ENCODE data around the gene FAM171A1. TPM values are rescaled to one million over a fixed set of nuclear protein-coding genes. Genes with fewer than 3 reads are reported as not detected.
"Not testable (repeated sequence)": the region's sequence is repeated elsewhere in the genome, so short reads cannot be mapped to it uniquely, and the experiment has no call there.

FAM171A1 gene
- total and polyA plus RNA-seq, 7 experiments from 2014 or later: 3.2 to 14.5 (median 7.2) TPM

DNA sequence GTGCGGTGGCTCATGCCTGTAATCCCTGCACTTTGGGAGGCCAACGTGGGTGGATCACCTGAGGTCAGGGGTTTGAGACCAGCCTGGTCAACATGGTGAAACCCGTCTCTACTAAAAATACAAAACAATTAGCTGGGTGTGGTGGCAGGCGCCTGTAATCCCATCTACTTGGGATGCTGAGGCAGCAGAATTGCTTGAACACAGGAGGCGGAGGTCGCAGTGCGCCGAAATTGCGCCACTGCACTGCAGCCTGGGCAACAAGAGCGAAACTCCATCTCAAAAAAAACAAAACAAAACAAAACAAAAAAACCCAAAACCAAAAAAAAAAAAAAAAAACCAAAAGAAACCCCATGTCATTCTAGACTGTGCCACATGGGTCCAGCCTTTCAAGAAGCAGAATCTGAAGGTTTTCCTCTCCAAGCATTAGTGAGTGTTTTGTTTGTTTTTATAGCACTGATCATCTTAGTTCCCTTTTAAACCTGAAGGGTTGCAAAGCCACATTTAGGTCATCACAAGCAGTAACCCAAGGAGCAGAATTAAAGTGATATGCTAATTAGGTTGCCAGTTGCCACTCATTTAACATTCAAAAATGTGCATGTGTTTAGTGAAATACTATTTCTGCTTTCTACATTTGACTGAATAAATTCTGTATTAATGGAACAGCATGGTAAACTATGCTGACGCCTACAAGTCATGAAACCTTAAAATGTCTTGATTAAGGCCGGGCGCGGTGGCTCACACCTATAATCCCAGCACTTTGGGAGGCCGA lies 68.7 kb downstream of the FAM171A1 start:
- H3K27me3 ChIP-seq (ENCODE audit: control insufficient read depth in 2 of 2, insufficient read depth in 2 of 2, low read length in 2 of 2); POLR2A ChIA-PET; intact Hi-C loops (cut with micrococcal nuclease); H3K4me3 ChIP-seq (ENCODE audit: low read length); CTCF ChIA-PET; H3K36me3 Mint-ChIP-seq; H3K27ac ChIP-seq (ENCODE audit: low read depth, low read length); ATAC-seq; H3K4me1 Mint-ChIP-seq; H3K27me3 Mint-ChIP-seq; H3K36me3 ChIP-seq (ENCODE audit: control insufficient read depth in 2 of 3, insufficient read depth in 3 of 3, low read length in 3 of 3); H3K4me1 ChIP-seq (ENCODE audit: control insufficient read depth in 2 of 2, insufficient read depth in 2 of 2, low read length in 2 of 2); H3K27ac Mint-ChIP-seq; H3K9me3 ChIP-seq (ENCODE audit: control insufficient read depth in 2 of 3, low read length in 3 of 3); H3K4me3 Mint-ChIP-seq; DNase-seq; H3K9me3 Mint-ChIP-seq: not testable (repeated sequence)

GRCh38 chr10:15300697-15301096 lies 70.4 kb downstream of the FAM171A1 start:
- Mint-ChIP-seq H3K9me3 (peaks cover 0 to 4% (median 0%) of the 10 kb centered on the region in 11 donors), H3K4me3 (no peak overlapping the region), H3K4me1 (no peaks in the 10 kb centered on the region), H3K27me3 (peaks cover 0 to 9% (median 0%) of the 10 kb centered on the region in 5 donors), H3K36me3 (peaks cover 0 to 3% (median 0%) of the 10 kb centered on the region in 5 donors), H3K27ac (no peak overlapping the region)
- intact Hi-C loops (cut with micrococcal nuclease): no loop called here
- ChIA-PET CTCF (interaction anchor here (0.6 kb wide), 1 partner anchor 154 kb away, joined by 6 read pairs; no protein-coding TSS in a partner anchor), POLR2A (no interaction called here)
- H3K27me3 ChIP-seq (ENCODE audit: control insufficient read depth in 2 of 2, insufficient read depth in 2 of 2, low read length in 2 of 2): no peaks in the 10 kb centered on the region
- no peak for ATAC-seq
- H3K4me1 ChIP-seq (ENCODE audit: control insufficient read depth in 2 of 2, insufficient read depth in 2 of 2, low read length in 2 of 2): no peaks in the 10 kb centered on the region
- DNase-seq: no peak
- no peak overlapping the region for H3K27ac ChIP-seq (ENCODE audit: low read depth, low read length)
- no peaks in the 10 kb centered on the region for H3K36me3 ChIP-seq (ENCODE audit: control insufficient read depth in 2 of 3, insufficient read depth in 3 of 3, low read length in 3 of 3)
- no peaks in the 10 kb centered on the region for H3K9me3 ChIP-seq (ENCODE audit: control insufficient read depth in 2 of 3, low read length in 3 of 3)
- no peak overlapping the region for H3K4me3 ChIP-seq (ENCODE audit: low read length)

DNA sequence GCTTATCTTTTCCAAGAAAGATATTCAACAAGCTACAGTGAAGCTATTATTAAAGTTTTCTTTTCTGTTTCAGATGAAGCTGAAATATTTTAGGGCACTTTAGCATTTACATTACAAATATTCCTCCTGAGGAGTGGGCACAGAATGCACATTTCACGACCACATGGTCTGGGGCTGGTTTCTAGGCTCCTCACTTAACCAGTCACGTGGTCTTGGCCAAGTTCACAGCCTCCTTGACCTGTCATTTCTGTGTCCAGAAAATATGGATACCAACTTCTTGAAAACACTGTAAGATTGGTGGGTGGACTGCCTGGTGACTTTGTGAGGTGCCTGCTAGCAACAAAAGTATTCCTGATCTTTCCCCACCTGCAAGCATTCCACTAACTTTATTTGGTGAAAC lies 70.9 kb downstream of the FAM171A1 start:
- ChIA-PET POLR2A (no interaction called here), CTCF (interaction anchor here (0.7 kb wide), 1 partner anchor 136 kb away, joined by 3 read pairs; no protein-coding TSS in a partner anchor)
- DNase-seq (no peak), ATAC-seq (no peak)
- Histone ChIP-seq H3K9me3 (ENCODE audit: control insufficient read depth in 2 of 3, low read length in 3 of 3) (no peaks in the 10 kb centered on the region), H3K4me1 (ENCODE audit: control insufficient read depth in 2 of 2, insufficient read depth in 2 of 2, low read length in 2 of 2) (no peaks in the 10 kb centered on the region), H3K4me3 (ENCODE audit: low read length) (no peak overlapping the region), H3K27me3 (ENCODE audit: control insufficient read depth in 2 of 2, insufficient read depth in 2 of 2, low read length in 2 of 2) (no peaks in the 10 kb centered on the region), H3K36me3 (ENCODE audit: control insufficient read depth in 2 of 3, insufficient read depth in 3 of 3, low read length in 3 of 3) (no peaks in the 10 kb centered on the region), H3K27ac (ENCODE audit: low read depth, low read length) (no peak overlapping the region)
- Mint-ChIP-seq H3K4me3 (no peak overlapping the region), H3K9me3 (peaks cover 0 to 4% (median 0%) of the 10 kb centered on the region in 11 donors), H3K36me3 (peaks cover 0 to 3% (median 0%) of the 10 kb centered on the region in 5 donors), H3K27ac (no peak overlapping the region), H3K4me1 (peaks cover 0 to 5% (median 0%) of the 10 kb centered on the region in 7 donors), H3K27me3 (peaks cover 0 to 14% (median 0%) of the 10 kb centered on the region in 5 donors)
- intact Hi-C loops (cut with micrococcal nuclease): no loop called here

GRCh38 chr10:15296701-15297100 lies 74.4 kb downstream of the FAM171A1 start:
- Histone ChIP-seq H3K9me3 (ENCODE audit: control insufficient read depth in 2 of 3, low read length in 3 of 3) (no peaks in the 10 kb centered on the region), H3K4me1 (ENCODE audit: control insufficient read depth in 2 of 2, insufficient read depth in 2 of 2, low read length in 2 of 2) (no peaks in the 10 kb centered on the region), H3K36me3 (ENCODE audit: control insufficient read depth in 2 of 3, insufficient read depth in 3 of 3, low read length in 3 of 3) (no peaks in the 10 kb centered on the region), H3K27ac (ENCODE audit: low read depth, low read length) (no peak overlapping the region), H3K4me3 (ENCODE audit: low read length) (no peak overlapping the region), H3K27me3 (ENCODE audit: control insufficient read depth in 2 of 2, insufficient read depth in 2 of 2, low read length in 2 of 2) (no peaks in the 10 kb centered on the region)
- DNase-seq (no peak), ATAC-seq (no peak)
- peaks cover 0 to 24% (median 0%) of the 10 kb centered on the region in 5 donors for H3K27me3 Mint-ChIP-seq
- intact Hi-C loops (cut with micrococcal nuclease): no loop called here
- H3K4me1 Mint-ChIP-seq: peaks cover 0 to 5% (median 0%) of the 10 kb centered on the region in 7 donors
- peaks cover 0 to 4% (median 0%) of the 10 kb centered on the region in 11 donors for H3K9me3 Mint-ChIP-seq
- no peak overlapping the region for H3K27ac Mint-ChIP-seq
- ChIA-PET CTCF (no interaction called here), POLR2A (no interaction called here)
- no peak overlapping the region for H3K4me3 Mint-ChIP-seq
- H3K36me3 Mint-ChIP-seq: peaks cover 0 to 3% (median 0%) of the 10 kb centered on the region in 5 donors

DNA sequence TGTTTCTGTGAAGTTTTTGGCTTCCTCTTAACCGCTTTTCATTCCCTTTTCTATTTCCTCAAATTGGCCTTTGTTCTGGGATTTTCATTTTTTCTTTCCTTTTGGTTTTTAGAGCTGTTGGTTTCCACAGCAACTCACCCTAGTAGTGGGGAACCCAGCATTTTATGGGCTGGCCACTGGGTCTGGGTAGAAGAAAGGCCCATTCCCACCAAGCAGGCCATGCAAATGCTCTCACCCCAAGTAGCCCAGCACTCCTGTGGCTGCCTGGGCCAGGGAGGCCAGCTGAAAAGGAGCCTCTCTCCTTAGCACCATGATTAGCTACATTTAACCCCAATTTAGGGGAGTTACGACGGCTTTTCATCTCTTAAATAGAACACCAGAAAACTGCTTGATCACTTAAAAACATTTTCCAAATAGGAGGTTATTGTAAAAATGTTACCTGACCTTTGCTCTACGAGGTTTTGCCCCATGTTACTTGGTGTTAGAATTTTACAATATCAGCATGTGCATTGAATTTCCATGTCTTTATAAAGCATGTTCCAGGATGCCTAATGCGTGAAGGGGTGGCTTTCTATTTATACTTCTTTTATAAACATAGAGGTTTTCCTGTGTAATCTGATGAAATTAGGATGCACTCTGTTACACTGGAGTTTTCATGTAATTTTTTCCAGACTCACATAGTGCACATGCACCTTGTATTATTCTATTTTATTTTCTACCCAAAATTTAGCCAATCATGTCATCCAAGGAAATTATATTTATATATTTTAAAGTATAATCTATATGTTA lies 75.4 kb downstream of the FAM171A1 start:
- Histone ChIP-seq H3K27me3 (ENCODE audit: control insufficient read depth in 2 of 2, insufficient read depth in 2 of 2, low read length in 2 of 2) (no peaks in the 10 kb centered on the region), H3K9me3 (ENCODE audit: control insufficient read depth in 2 of 3, low read length in 3 of 3) (no peaks in the 10 kb centered on the region), H3K4me1 (ENCODE audit: control insufficient read depth in 2 of 2, insufficient read depth in 2 of 2, low read length in 2 of 2) (no peaks in the 10 kb centered on the region), H3K36me3 (ENCODE audit: control insufficient read depth in 2 of 3, insufficient read depth in 3 of 3, low read length in 3 of 3) (no peaks in the 10 kb centered on the region), H3K27ac (ENCODE audit: low read depth, low read length) (no peak overlapping the region), H3K4me3 (ENCODE audit: low read length) (no peak overlapping the region)
- H3K4me1 Mint-ChIP-seq: peaks cover 0 to 5% (median 0%) of the 10 kb centered on the region in 7 donors
- no peak overlapping the region for H3K27ac Mint-ChIP-seq
- ChIA-PET CTCF (no interaction called here), POLR2A (no interaction called here)
- intact Hi-C loops (cut with micrococcal nuclease): no loop called here
- H3K4me3 Mint-ChIP-seq: no peak overlapping the region
- H3K9me3 Mint-ChIP-seq: peaks cover 0 to 4% (median 0%) of the 10 kb centered on the region in 11 donors
- peaks cover 0 to 24% (median 0%) of the 10 kb centered on the region in 5 donors for H3K27me3 Mint-ChIP-seq
- ATAC-seq: no peak
- peaks cover 0 to 3% (median 0%) of the 10 kb centered on the region in 5 donors for H3K36me3 Mint-ChIP-seq
- DNase-seq: no peak

DNA sequence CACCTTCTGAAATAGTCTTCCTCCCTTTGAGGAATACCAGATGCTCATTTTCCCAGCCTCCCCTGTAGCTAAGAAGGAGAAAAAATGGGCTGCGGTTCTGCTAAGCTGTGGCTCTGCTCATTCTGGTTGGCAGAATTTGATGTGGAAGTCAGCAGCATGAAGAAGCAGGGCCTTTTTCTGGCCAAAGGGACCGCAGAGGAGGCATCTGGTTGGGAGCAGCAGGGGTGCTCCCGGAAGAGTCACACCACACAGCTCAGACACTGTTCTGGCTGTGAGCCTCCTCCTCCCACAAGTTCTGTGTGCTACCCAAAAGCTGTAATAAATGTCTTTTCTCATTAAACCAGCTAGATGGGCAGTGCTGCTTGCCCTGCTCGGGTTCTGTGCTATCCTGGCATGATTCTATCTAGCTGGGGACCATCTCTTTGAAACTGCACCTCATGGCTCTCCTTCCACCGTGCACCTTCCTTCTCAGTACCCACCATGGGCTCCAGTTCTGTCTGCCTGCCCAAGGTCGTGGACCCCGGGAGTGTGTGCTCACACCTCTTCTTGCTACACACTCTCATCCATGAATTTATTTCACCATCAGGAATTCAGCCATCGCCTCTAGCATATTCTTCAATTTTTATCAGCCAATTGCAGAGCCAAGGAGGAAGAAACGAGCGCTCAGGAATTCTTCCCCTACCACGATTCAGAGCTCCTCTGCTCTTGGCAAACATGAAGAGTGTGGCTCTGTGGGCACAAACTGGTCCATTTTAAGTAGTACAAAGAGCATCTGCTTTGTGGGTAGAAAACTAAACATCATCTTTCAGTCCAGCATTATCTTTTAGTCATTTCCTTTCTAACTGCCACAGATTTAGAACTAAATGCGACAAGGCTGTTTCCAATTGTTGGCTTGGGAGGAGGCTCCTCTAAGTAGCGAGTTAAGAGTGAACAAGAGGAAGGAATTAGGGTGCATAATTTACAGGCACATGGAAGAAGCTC lies 76.9 kb downstream of the FAM171A1 start:
- Histone ChIP-seq H3K9me3 (ENCODE audit: control insufficient read depth in 2 of 3, low read length in 3 of 3) (no peaks in the 10 kb centered on the region), H3K4me1 (ENCODE audit: control insufficient read depth in 2 of 2, insufficient read depth in 2 of 2, low read length in 2 of 2) (no peaks in the 10 kb centered on the region), H3K27me3 (ENCODE audit: control insufficient read depth in 2 of 2, insufficient read depth in 2 of 2, low read length in 2 of 2) (no peaks in the 10 kb centered on the region), H3K4me3 (ENCODE audit: low read length) (no peak overlapping the region), H3K27ac (ENCODE audit: low read depth, low read length) (no peak overlapping the region), H3K36me3 (ENCODE audit: control insufficient read depth in 2 of 3, insufficient read depth in 3 of 3, low read length in 3 of 3) (no peaks in the 10 kb centered on the region)
- H3K9me3 Mint-ChIP-seq: peaks cover 0 to 4% (median 0%) of the 10 kb centered on the region in 11 donors
- peaks cover 0 to 6% (median 3%) of the 10 kb centered on the region in 7 donors for H3K4me1 Mint-ChIP-seq
- DNase-seq (no peak), ATAC-seq (no peak)
- POLR2A ChIA-PET: no interaction called here
- no peak overlapping the region for H3K27ac Mint-ChIP-seq
- CTCF ChIA-PET: no interaction called here
- intact Hi-C loops (cut with micrococcal nuclease): no loop called here
- H3K27me3 Mint-ChIP-seq: peaks cover 0 to 22% (median 0%) of the 10 kb centered on the region in 5 donors
- H3K36me3 Mint-ChIP-seq: peaks cover 0 to 3% (median 0%) of the 10 kb centered on the region in 5 donors
- no peak overlapping the region for H3K4me3 Mint-ChIP-seq
